WERI-Rb-1 (cell line): ENCODE results near the gene SIRT2.

ENCODE experiments used
- DNase-seq: peaks from one replicate; pipeline ENCODE4 v3.0.0-alpha.2; 2020
- H3K27ac ChIP-seq: fragments of 250-450 bp; sonication (Bioruptor Pico); 2 replicates; pipeline ENCODE4 v1.5.1; 2020; ENCODE audit warnings: mild to moderate bottlenecking, moderate library complexity
- H3K27me3 ChIP-seq: fragments of 250-450 bp; sonication (Bioruptor Pico); 2 replicates; pipeline ENCODE4 v1.5.1; 2021; ENCODE audit warnings: mild to moderate bottlenecking, low read depth, moderate library complexity; ENCODE audit not compliant: insufficient read depth, severe bottlenecking
- H3K36me3 ChIP-seq: fragments of 250-450 bp; sonication (Bioruptor Pico); 2 replicates; pipeline ENCODE4 v1.5.1; 2020; ENCODE audit warnings: mild to moderate bottlenecking, moderate library complexity
- H3K4me3 ChIP-seq: 2 replicates; pipeline ENCODE4 v1.5.1; 2011; ENCODE audit warnings: low read depth, mild to moderate bottlenecking, control low read depth, low read length
- H3K9me3 ChIP-seq: fragments of 250-450 bp; sonication (Bioruptor Pico); 2 replicates; pipeline ENCODE4 v1.5.1; 2021; ENCODE audit warnings: mild to moderate bottlenecking, moderate library complexity; ENCODE audit not compliant: severe bottlenecking
- TF ChIP-seq, protein P1 (sequence below): IDR thresholded peaks from 2 replicates; pipeline ENCODE4 v1.5.1; 2011; ENCODE audit warnings: low read depth, mild to moderate bottlenecking, control low read depth, inconsistent platforms, low read length

Gene SIRT2

DNA sequence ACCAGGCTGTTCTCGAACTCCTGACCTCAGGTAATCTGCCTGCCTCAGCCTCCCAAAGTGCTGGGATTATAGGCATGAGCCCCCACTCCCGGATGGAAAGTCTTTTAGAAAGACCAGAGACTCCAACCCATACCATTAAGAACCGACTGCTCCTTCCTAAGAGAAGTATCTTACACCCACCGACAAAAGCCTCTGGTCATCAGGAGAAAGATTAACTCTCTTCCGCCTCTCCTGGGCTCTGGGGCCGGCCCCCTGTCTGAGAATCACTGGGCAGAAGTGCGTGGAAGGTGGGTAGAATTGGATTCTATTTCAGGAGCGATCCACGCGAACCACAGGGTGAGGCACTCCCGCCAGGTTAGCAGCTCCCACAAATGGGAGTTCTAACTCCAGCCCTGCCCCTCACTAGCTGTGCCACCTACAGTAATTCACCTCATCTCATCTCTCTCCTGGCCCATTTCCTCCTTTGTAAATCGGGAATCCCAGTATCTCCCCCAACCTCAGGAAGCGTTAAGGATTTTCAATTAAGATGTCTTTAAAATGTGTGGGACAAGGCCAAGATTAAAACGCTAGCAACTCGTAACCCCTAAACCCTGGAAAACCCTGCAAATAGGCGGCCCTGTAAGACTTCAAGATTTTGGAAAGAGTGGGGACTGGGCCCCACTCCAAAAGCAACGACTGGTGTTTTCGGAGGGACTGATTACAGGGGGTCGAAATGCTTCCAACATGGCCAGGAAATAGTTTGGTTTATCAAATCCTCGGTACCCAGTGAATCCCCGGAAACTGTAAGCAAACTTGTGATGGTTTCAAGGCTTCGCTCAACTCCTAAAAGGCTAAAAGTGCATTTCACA is 50.9 kb downstream of the SIRT2 start:
- TF ChIP-seq, protein P1, sequence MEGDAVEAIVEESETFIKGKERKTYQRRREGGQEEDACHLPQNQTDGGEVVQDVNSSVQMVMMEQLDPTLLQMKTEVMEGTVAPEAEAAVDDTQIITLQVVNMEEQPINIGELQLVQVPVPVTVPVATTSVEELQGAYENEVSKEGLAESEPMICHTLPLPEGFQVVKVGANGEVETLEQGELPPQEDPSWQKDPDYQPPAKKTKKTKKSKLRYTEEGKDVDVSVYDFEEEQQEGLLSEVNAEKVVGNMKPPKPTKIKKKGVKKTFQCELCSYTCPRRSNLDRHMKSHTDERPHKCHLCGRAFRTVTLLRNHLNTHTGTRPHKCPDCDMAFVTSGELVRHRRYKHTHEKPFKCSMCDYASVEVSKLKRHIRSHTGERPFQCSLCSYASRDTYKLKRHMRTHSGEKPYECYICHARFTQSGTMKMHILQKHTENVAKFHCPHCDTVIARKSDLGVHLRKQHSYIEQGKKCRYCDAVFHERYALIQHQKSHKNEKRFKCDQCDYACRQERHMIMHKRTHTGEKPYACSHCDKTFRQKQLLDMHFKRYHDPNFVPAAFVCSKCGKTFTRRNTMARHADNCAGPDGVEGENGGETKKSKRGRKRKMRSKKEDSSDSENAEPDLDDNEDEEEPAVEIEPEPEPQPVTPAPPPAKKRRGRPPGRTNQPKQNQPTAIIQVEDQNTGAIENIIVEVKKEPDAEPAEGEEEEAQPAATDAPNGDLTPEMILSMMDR, result no peak
- Histone ChIP-seq H3K4me3 (peak overlapping the region; percentile 64), H3K27ac (peak overlapping the region; percentile 99), H3K27me3 (no peaks in the 10 kb centered on the region), H3K9me3 (no peaks in the 10 kb centered on the region), H3K36me3 (peaks cover 59% of the 10 kb centered on the region)
- DNase-seq, result no peak

- peaks cover 83% of the 10 kb centered on the region for H3K36me3 ChIP-seq
- H3K27ac ChIP-seq, result no peak overlapping the region
- no peak for DNase-seq
- no peaks in the 10 kb centered on the region for H3K27me3 ChIP-seq
- TF ChIP-seq, protein P1, result no peak
- H3K9me3 ChIP-seq, result no peaks in the 10 kb centered on the region
- no peak overlapping the region for H3K4me3 ChIP-seq
These were observed 53.3 kb downstream of the SIRT2 start for GRCh38 chr19:38846097-38846496.

DNA sequence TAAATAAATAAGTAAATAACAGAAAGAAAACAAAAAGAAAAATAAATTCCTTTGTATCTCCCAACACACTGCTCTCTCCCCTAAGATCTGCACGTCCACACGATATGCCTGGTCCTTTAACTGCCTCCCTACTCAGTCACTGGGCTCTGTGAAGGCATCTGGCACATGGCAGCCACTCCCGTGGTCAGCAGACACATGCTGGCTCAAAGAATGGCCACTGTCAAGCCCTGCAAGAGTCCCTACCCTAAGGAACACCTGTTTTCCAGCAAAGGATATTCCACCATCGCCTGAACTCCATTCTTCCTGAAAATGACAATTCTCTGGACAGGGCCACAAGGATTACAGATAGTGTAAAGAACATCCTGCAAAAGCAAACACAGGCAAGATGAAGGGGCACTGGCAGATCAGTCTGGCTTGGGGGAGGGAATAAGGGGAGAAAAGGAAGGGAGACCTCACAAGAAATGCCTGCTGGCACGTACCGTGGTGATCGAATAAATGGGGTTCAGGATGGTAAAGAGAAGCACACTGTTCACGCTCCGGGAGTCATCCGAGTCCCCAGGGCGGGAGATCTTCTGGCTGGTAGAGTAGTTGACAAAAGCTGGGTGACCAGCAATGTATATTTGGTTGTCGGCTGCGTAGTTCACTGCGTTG is 53.9 kb downstream of the SIRT2 start:
- TF ChIP-seq, protein P1, result no peak
- Histone ChIP-seq H3K36me3 (peaks cover 89% of the 10 kb centered on the region), H3K27me3 (no peaks in the 10 kb centered on the region), H3K4me3 (no peak overlapping the region), H3K27ac (no peak overlapping the region), H3K9me3 (no peaks in the 10 kb centered on the region)
- no peak for DNase-seq

DNA sequence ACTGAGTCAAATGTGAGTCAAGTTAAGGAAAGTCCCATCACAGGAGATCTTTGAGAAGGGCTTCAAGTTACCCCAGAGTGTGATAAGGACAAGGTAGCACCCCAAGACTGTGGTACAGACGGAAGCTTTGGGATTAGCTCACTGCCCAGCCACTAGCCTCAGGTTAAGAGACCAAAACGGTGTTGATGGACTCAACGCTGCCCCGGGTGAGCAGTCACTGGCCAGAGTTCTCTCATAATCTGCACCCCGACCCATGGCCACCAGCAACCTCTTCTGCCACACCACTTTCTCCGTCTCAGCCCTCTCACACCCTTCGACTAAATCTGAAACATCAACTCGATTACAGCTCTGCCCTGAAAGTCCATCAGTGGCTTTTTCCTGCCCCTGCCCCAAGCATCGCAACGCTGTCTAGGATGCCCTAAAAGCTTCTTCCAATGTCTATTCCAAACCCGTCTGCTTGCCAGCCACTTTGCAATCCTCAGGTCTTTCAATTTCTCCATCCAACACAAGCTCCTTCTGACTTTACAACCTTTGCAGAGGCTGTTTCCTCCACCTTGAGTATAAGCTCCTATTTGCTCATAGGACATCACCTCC is 55.2 kb downstream of the SIRT2 start:
- Histone ChIP-seq H3K4me3 (no peak overlapping the region), H3K36me3 (peaks cover 97% of the 10 kb centered on the region), H3K9me3 (no peaks in the 10 kb centered on the region), H3K27ac (no peak overlapping the region), H3K27me3 (no peaks in the 10 kb centered on the region)
- DNase-seq, result no peak
- TF ChIP-seq, protein P1, result no peak

DNA sequence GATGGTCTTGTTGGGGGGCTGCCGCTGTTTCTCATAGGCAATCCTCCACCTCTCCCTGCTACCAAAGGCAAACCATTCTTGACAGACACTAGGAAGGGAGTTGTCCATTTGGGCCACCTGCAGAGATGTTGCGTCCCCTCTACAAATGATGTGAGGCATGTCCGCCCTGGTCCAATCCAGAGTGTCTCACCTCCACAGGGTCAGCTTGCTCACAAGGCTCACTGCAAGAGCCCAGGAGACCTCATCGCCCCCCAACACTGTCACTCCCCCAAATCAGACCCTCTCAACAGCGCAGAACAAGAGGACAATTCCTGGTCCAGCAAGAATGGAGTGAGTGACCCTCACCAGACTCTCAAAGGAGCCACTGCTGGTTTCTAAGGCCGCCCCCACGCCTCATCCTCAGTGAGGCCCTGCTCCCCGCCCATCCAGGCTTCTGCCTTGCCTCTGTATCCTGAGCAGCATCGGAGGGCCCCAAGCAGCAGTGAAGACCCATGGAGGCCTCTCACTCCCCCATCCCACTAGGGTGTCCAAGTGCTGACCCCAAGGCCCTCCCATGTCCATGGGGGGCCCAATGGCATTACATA is 56.2 kb downstream of the SIRT2 start:
- TF ChIP-seq, protein P1, result no peak
- Histone ChIP-seq H3K4me3 (no peak overlapping the region), H3K27me3 (no peaks in the 10 kb centered on the region), H3K9me3 (no peaks in the 10 kb centered on the region), H3K36me3 (peaks cover 98% of the 10 kb centered on the region), H3K27ac (no peak overlapping the region)
- DNase-seq, result no peak
